HG03469 (cell line): ENCODE results near the gene IKBIP.
"Not testable (repeated sequence)": the region's sequence is repeated elsewhere in the genome, so short reads cannot be mapped to it uniquely, and the experiment has no call there.

Experiments
- ATAC-seq: cut with Tn5 transposase; IDR thresholded peaks from one replicate; pipeline ENCODE4 v1.9.1; 2021; ENCODE audit warnings: mild to moderate bottlenecking, moderate library complexity, moderate number of reproducible peaks; ENCODE audit not compliant: unreplicated experiment

Gene IKBIP

DNA sequence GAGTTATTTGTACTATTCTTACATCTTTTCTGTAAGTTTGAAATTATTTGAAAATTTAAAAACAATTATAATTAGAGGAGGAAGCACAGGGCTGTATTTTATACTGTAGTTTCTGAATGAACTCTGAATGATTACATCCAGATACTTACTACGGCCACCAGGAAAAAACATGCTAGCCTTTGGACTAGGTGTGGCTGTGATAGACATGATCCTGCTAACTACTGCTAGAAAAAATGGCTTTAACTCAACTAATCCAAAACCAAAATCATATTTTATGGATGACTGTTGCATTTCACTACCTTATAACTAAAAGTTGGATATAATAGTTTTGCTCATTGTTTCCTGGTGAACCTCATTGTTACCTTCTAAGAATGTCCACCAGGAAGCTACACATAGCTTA is 66.2 kb downstream of the IKBIP start:
- no peak for ATAC-seq

DNA sequence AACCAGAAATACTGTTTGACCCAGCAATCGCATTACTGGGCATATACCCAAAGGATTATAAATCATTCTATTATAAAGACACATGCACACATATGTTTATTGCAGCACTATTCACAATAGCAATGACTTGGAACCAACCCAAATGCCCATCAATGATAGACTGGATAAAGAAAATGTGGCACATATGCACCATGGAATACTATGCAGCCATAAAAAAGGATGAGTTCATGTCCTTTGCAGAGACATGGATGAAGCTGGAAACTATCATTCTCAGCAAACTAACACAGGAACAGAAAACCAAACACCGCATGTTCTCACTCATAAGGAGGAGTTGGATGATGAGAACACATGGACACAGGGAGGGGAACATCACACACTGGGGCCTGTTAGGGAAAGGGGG is 67.8 kb downstream of the IKBIP start:
- not testable (repeated sequence) for ATAC-seq

GRCh38 chr12:98575013-98575412 is 69.6 kb downstream of the IKBIP start:
- ATAC-seq, result no peak
